ENCODE results near the gene ATP6V1B1.

The ATP6V1B1 gene

DNA sequence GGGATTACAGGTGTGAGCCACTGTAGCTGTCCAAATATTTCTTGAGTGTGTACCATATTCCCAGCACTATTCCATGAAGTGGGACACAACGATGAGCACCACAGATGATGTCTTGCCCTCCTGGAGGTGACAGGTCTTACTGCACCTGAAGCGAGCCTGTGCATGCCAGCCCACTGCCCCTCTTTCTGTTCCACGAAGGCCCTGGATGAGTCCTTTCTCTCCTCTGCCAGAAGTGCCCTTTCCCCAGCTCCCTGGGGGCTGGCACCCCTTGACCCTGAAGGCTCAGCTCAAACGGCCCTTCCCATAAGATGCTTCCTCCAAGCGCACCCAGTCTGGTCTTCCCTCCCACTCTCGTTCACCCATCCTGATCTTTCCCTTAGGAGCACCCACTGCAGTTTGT lies 5.5 kb downstream of the ATP6V1B1 start:
- no peak for TF ChIP-seq CTCF (conservative IDR thresholded peaks at IDR 0.05; ENCODE audit: low read length)
- DNase-seq (ENCODE audit: low read depth) = no peak
- H3K4me3 ChIP-seq (ENCODE audit: low read length) = no peak overlapping the region

DNA sequence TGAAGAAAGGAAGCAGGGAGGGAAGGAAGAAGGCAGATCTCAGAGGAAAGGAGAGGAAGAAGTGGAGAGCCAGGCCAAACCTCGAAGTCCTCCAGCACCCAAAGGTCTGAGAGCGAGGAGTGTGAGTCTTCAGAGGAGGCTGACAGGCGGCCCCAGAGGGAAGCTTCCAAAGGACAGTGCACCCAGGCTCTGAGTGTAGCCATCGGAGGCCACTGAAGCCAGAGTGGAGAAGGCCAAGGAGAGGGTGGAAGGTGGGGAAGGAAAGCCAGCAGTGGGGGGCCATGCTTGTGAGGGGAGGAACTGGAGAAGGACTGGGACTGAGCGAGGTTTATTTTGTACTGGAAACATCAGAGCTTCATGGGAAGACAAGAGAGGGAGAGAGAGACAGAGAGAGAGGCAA lies 6.0 kb downstream of the ATP6V1B1 start:
- TF ChIP-seq CTCF (conservative IDR thresholded peaks at IDR 0.05; ENCODE audit: low read length) = no peak
- no peak overlapping the region for H3K4me3 ChIP-seq (ENCODE audit: low read length)
- no peak for DNase-seq (ENCODE audit: low read depth)

GRCh38 chr2:70942396-70943204 lies 6.9 kb downstream of the ATP6V1B1 start:
- peak; percentile 42 for DNase-seq (ENCODE audit: low read depth)
- TF ChIP-seq CTCF (conservative IDR thresholded peaks at IDR 0.05; ENCODE audit: low read length) = no peak

DNA sequence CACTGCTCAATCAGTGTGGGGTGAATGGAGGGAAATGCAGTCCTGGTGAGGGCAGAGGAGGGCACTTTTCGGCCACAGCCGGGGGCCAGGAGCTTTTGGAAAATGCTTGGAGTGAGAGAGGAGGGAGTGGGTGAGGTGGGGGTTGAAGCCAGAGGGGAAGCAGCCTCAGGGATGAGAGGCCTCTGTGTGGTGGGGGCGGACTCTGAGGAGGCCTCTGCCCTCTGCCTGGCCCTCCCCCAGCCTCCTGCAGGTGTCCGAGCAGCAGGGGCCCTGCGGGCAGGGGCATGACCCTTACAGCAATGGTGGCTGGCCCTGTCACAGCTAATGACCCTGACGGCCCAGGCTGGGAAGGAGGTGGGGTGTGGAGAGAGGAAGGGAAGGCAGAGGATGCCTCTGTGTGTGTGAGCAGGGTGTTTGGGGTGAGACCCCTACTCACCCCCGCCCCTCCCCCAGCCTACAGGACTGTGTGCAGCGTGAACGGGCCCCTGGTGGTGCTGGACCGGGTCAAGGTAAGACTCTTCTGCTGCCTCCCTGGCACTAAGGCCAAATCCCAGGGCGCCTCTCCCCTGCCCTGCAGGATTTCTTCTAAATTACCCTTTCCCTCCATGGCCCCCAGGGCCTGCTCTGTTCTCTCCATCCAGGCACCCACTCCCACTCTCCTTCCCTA lies 7.6 kb downstream of the ATP6V1B1 start:
- no peak overlapping the region for H3K4me3 ChIP-seq (ENCODE audit: low read length)
- no peak for DNase-seq (ENCODE audit: low read depth)
- TF ChIP-seq CTCF (conservative IDR thresholded peaks at IDR 0.05; ENCODE audit: low read length) = no peak

More at GRCh38 chr2:70942396-70943204, 6.9 kb downstream of the ATP6V1B1 start:
- H3K4me3 ChIP-seq (ENCODE audit: low read length) = no peak overlapping the region

- TF ChIP-seq CTCF (conservative IDR thresholded peaks at IDR 0.05; ENCODE audit: low read length) = no peak
- DNase-seq (ENCODE audit: low read depth) = no peak
- H3K4me3 ChIP-seq (ENCODE audit: low read length) = no peak overlapping the region
Observed at GRCh38 chr2:70944111-70944690, 8.5 kb downstream of the ATP6V1B1 start.

DNA sequence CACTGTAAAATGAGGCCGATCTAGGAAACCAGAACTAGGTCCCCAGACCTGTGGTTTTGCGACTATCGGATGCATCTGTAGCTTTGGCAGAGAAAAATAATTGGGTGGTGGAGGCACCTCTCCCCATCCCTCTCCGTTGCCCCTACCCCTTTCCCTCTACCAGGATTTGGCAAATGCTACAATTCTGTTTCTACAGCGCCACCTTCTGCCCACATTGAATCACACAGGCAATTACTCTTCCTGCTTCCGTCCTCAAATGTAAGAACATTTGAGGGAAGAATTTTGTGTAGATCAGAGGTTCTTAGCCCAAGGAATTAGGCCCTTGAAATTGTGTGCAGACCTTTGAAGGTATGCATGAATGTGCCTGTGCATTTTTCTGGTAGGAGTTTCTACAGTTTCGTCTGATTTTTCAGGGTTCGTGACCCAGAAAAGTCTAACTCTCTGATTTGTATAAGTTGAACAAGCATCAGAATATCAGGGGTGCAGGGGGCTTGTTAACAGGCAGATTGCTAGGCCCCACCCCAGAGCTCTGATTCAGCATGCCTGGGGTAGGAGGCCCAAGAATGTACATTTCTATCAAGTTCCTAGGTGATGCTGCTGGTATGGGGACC lies 11.2 kb downstream of the ATP6V1B1 start:
- peak; percentile 52 for DNase-seq (ENCODE audit: low read depth)
- TF ChIP-seq CTCF (conservative IDR thresholded peaks at IDR 0.05; ENCODE audit: low read length) = peak; percentile 86
- no peak overlapping the region for H3K4me3 ChIP-seq (ENCODE audit: low read length)
